Stimulated activated CD4-positive, alpha-beta T cell treated with anti-CD3 and anti-CD28 coated beads, Interleukin-12 subunit alpha, Interleukin-12 subunit beta, amount 100 ng/mL, for 48 hours (primary cell): ENCODE data around the gene EOMES.

Experiments
- DNase-seq, 3 donors: peaks; one replicate each; pipeline ENCODE4 v3.0.0-alpha.2; 2020; ENCODE audit warnings: low read depth in 2 of 3, low spot score in 1 of 3

The EOMES gene

GRCh38 chr3:27720899-27721716, 1.0 kb downstream of the EOMES start:
- no peak for DNase-seq

- DNase-seq, result no peak
Observed at GRCh38 chr3:27719314-27720003, 2.7 kb downstream of the EOMES start.

- no peak for DNase-seq
Observed at GRCh38 chr3:27718459-27718858, 3.7 kb downstream of the EOMES start.

- no peak for DNase-seq
Observed at GRCh38 chr3:27717200-27717852, 4.8 kb downstream of the EOMES start.

- no peak for DNase-seq
Observed at GRCh38 chr3:27716309-27716708, 5.8 kb downstream of the EOMES start.

GRCh38 chr3:27715863-27716262, 6.3 kb downstream of the EOMES start:
- no peak for DNase-seq

- no peak for DNase-seq
Observed at GRCh38 chr3:27715454-27715806, 6.7 kb downstream of the EOMES start.

GRCh38 chr3:27714692-27715453, 7.2 kb downstream of the EOMES start:
- no peak for DNase-seq

GRCh38 chr3:27714146-27714526, 8.0 kb downstream of the EOMES start:
- no peak for DNase-seq

- DNase-seq, result no peak
Observed at GRCh38 chr3:27713435-27714145, 8.5 kb downstream of the EOMES start.

- DNase-seq, result no peak
Observed at GRCh38 chr3:27713078-27713423, 9.1 kb downstream of the EOMES start.

GRCh38 chr3:27712136-27713077, 9.7 kb downstream of the EOMES start:
- peak in 2 of 3 donors; percentile 67 to 68 for DNase-seq

- DNase-seq, result no peak
Observed at GRCh38 chr3:27708250-27708649, 13.9 kb downstream of the EOMES start.

GRCh38 chr3:27699067-27699466, 23.1 kb downstream of the EOMES start:
- DNase-seq, result no peak

GRCh38 chr3:27696906-27697305, 25.2 kb downstream of the EOMES start:
- no peak for DNase-seq

GRCh38 chr3:27695636-27696035, 26.5 kb downstream of the EOMES start:
- no peak for DNase-seq

GRCh38 chr3:27688053-27688452, 34.1 kb downstream of the EOMES start:
- DNase-seq, result no peak

- DNase-seq, result no peak
Observed at GRCh38 chr3:27686642-27687041, 35.5 kb downstream of the EOMES start.

GRCh38 chr3:27685474-27685873, 36.6 kb downstream of the EOMES start:
- no peak for DNase-seq

- DNase-seq, result no peak
Observed at GRCh38 chr3:27684302-27684701, 37.8 kb downstream of the EOMES start.
